Activated CD4-positive, alpha-beta T cell treated with anti-CD3 and anti-CD28 coated beads, Interleukin-2, amount 10 ng/mL, durations not matched to agents 24 days and 14 days (primary cell): ENCODE measurements around the gene MALRD1. TPM values are rescaled to one million over a fixed set of nuclear protein-coding genes. Genes with fewer than 3 reads are reported as not detected.

Source experiments
- DNase-seq: peaks from one replicate; pipeline ENCODE4 v3.0.0; 2022
- H3K27ac Mint-ChIP-seq: one replicate; pipeline ENCODE4 v1.8.0; 2022; ENCODE audit warnings: mild to moderate bottlenecking, mixed read lengths
- H3K27me3 Mint-ChIP-seq: one replicate; pipeline ENCODE4 v1.8.0; 2022; ENCODE audit warnings: mixed read lengths
- H3K36me3 Mint-ChIP-seq: one replicate; pipeline ENCODE4 v1.8.0; 2022; ENCODE audit warnings: low read depth, mild to moderate bottlenecking, mixed read lengths
- H3K4me1 Mint-ChIP-seq: one replicate; pipeline ENCODE4 v1.8.0; 2021; ENCODE audit warnings: mixed read lengths
- H3K4me3 Mint-ChIP-seq: one replicate; pipeline ENCODE4 v1.8.0; 2022; ENCODE audit warnings: mild to moderate bottlenecking, moderate library complexity, mixed read lengths
- H3K9me3 Mint-ChIP-seq: one replicate; pipeline ENCODE4 v1.8.0; 2021; ENCODE audit warnings: mixed read lengths
- intact Hi-C: fragments of 100-400 bp; cut with micrococcal nuclease; formaldehyde crosslinking; loops from one replicate; pipeline ENCODE4 v1.15.1; 2023
- total RNA-seq: library from RNA; stranded (reverse); gene quantifications from 2 replicates; pipeline ENCODE4 v1.2.3, GENCODE V29; 2022

Gene MALRD1
- not detected in 2 replicates for total RNA-seq

GRCh38 chr10:19048489-19048888, at the start of gene MALRD1:
TSS of gene MALRD1 (plus strand) at chr10:19048801. CDS start at chr10:19048939, 138 bp downstream.
- H3K27ac Mint-ChIP-seq = no peak within 1 kb of the TSS
- H3K4me3 Mint-ChIP-seq = no peak within 1 kb of the TSS
- intact Hi-C loops = no loop called here
- DNase-seq = no peak
- no peaks in the 10 kb centered on the region for H3K27me3 Mint-ChIP-seq
- H3K4me1 Mint-ChIP-seq = no peaks in the 10 kb centered on the region
- no peaks in the 10 kb centered on the region for H3K9me3 Mint-ChIP-seq
- no peaks in the 10 kb centered on the region for H3K36me3 Mint-ChIP-seq

GRCh38 chr10:19003341-19003740, 45.3 kb upstream of the MALRD1 start:
- no peak overlapping the region for H3K27ac Mint-ChIP-seq

GRCh38 chr10:19012111-19012510, 36.5 kb upstream of the MALRD1 start:
- intact Hi-C loops = no loop called here
- no peak overlapping the region for H3K27ac Mint-ChIP-seq
- peaks cover 17% of the 10 kb centered on the region for H3K9me3 Mint-ChIP-seq

More at GRCh38 chr10:19003341-19003740, 45.3 kb upstream of the MALRD1 start:
- H3K9me3 Mint-ChIP-seq = peaks cover 8% of the 10 kb centered on the region
- H3K27me3 Mint-ChIP-seq = no peaks in the 10 kb centered on the region
- H3K36me3 Mint-ChIP-seq = no peaks in the 10 kb centered on the region
- H3K4me3 Mint-ChIP-seq = no peak overlapping the region
- H3K4me1 Mint-ChIP-seq = no peaks in the 10 kb centered on the region
- intact Hi-C loops = no loop called here
- DNase-seq = no peak

GRCh38 chr10:19014034-19014433, 34.6 kb upstream of the MALRD1 start:
- Mint-ChIP-seq H3K27ac (no peak overlapping the region), H3K4me1 (no peaks in the 10 kb centered on the region), H3K9me3 (peaks cover 4% of the 10 kb centered on the region)

More at GRCh38 chr10:19012111-19012510, 36.5 kb upstream of the MALRD1 start:
- no peaks in the 10 kb centered on the region for H3K4me1 Mint-ChIP-seq
- H3K4me3 Mint-ChIP-seq = no peak overlapping the region
- DNase-seq = no peak
- H3K36me3 Mint-ChIP-seq = no peaks in the 10 kb centered on the region
- no peaks in the 10 kb centered on the region for H3K27me3 Mint-ChIP-seq

GRCh38 chr10:19014498-19014897, 34.1 kb upstream of the MALRD1 start:
- Mint-ChIP-seq H3K27me3 (no peaks in the 10 kb centered on the region), H3K36me3 (no peaks in the 10 kb centered on the region), H3K4me1 (no peaks in the 10 kb centered on the region), H3K9me3 (peaks cover 4% of the 10 kb centered on the region), H3K4me3 (no peak overlapping the region), H3K27ac (no peak overlapping the region)
- intact Hi-C loops = no loop called here
- DNase-seq = no peak

More at GRCh38 chr10:19014034-19014433, 34.6 kb upstream of the MALRD1 start:
- Mint-ChIP-seq H3K36me3 (no peaks in the 10 kb centered on the region), H3K4me3 (no peak overlapping the region), H3K27me3 (no peaks in the 10 kb centered on the region)
- intact Hi-C loops = no loop called here
- DNase-seq = no peak

GRCh38 chr10:19017116-19017890, 31.3 kb upstream of the MALRD1 start:
- H3K4me3 Mint-ChIP-seq = no peak overlapping the region
- no peak overlapping the region for H3K27ac Mint-ChIP-seq
- H3K27me3 Mint-ChIP-seq = no peaks in the 10 kb centered on the region
- DNase-seq = no peak
- intact Hi-C loops = no loop called here
- no peaks in the 10 kb centered on the region for H3K36me3 Mint-ChIP-seq
- no peaks in the 10 kb centered on the region for H3K4me1 Mint-ChIP-seq
- no peaks in the 10 kb centered on the region for H3K9me3 Mint-ChIP-seq

- H3K4me1 Mint-ChIP-seq = no peaks in the 10 kb centered on the region
- no peaks in the 10 kb centered on the region for H3K9me3 Mint-ChIP-seq
- H3K27ac Mint-ChIP-seq = no peak overlapping the region
- H3K4me3 Mint-ChIP-seq = no peak overlapping the region
- intact Hi-C loops = no loop called here
- H3K36me3 Mint-ChIP-seq = no peaks in the 10 kb centered on the region
- H3K27me3 Mint-ChIP-seq = no peaks in the 10 kb centered on the region
- no peak for DNase-seq
Observed at GRCh38 chr10:19021162-19021561, 27.4 kb upstream of the MALRD1 start.

GRCh38 chr10:19024611-19025010, 24.0 kb upstream of the MALRD1 start:
- Mint-ChIP-seq H3K4me3 (no peak overlapping the region), H3K27ac (no peak overlapping the region), H3K9me3 (no peaks in the 10 kb centered on the region), H3K4me1 (no peaks in the 10 kb centered on the region), H3K27me3 (no peaks in the 10 kb centered on the region), H3K36me3 (no peaks in the 10 kb centered on the region)
- no peak for DNase-seq
- intact Hi-C loops = no loop called here

- no peaks in the 10 kb centered on the region for H3K27me3 Mint-ChIP-seq
- H3K27ac Mint-ChIP-seq = no peak overlapping the region
- no peaks in the 10 kb centered on the region for H3K36me3 Mint-ChIP-seq
- peaks cover 3% of the 10 kb centered on the region for H3K9me3 Mint-ChIP-seq
- intact Hi-C loops = no loop called here
- no peak overlapping the region for H3K4me3 Mint-ChIP-seq
- H3K4me1 Mint-ChIP-seq = no peaks in the 10 kb centered on the region
- no peak for DNase-seq
Observed at GRCh38 chr10:19031763-19032162, 16.8 kb upstream of the MALRD1 start.

GRCh38 chr10:19033741-19034140, 14.9 kb upstream of the MALRD1 start:
- no peak for DNase-seq
- Mint-ChIP-seq H3K36me3 (no peaks in the 10 kb centered on the region), H3K4me3 (no peak overlapping the region), H3K27ac (no peak overlapping the region), H3K9me3 (peaks cover 9% of the 10 kb centered on the region), H3K4me1 (no peaks in the 10 kb centered on the region), H3K27me3 (no peaks in the 10 kb centered on the region)
- intact Hi-C loops = no loop called here

- Mint-ChIP-seq H3K9me3 (peaks cover 5% of the 10 kb centered on the region), H3K27ac (no peak overlapping the region), H3K4me3 (no peak overlapping the region)
Observed at GRCh38 chr10:19041171-19041570, 7.4 kb upstream of the MALRD1 start.

GRCh38 chr10:19043431-19043830, 5.2 kb upstream of the MALRD1 start:
- H3K36me3 Mint-ChIP-seq = no peaks in the 10 kb centered on the region
- H3K9me3 Mint-ChIP-seq = no peaks in the 10 kb centered on the region
- H3K4me3 Mint-ChIP-seq = no peak overlapping the region
- DNase-seq = no peak
- no peak overlapping the region for H3K27ac Mint-ChIP-seq
- H3K27me3 Mint-ChIP-seq = no peaks in the 10 kb centered on the region
- intact Hi-C loops = no loop called here
- no peaks in the 10 kb centered on the region for H3K4me1 Mint-ChIP-seq

More at GRCh38 chr10:19041171-19041570, 7.4 kb upstream of the MALRD1 start:
- no peaks in the 10 kb centered on the region for H3K4me1 Mint-ChIP-seq
- no peak for DNase-seq
- no peaks in the 10 kb centered on the region for H3K36me3 Mint-ChIP-seq
- intact Hi-C loops = no loop called here
- H3K27me3 Mint-ChIP-seq = no peaks in the 10 kb centered on the region

- intact Hi-C loops = no loop called here
- Mint-ChIP-seq H3K9me3 (no peaks in the 10 kb centered on the region), H3K4me3 (no peak overlapping the region), H3K36me3 (no peaks in the 10 kb centered on the region), H3K27me3 (no peaks in the 10 kb centered on the region), H3K27ac (no peak overlapping the region), H3K4me1 (no peaks in the 10 kb centered on the region)
- no peak for DNase-seq
Observed at GRCh38 chr10:19046679-19047078, 1.9 kb upstream of the MALRD1 start.

- Mint-ChIP-seq H3K27ac (no peak overlapping the region), H3K9me3 (no peaks in the 10 kb centered on the region), H3K4me3 (no peak overlapping the region), H3K36me3 (no peaks in the 10 kb centered on the region), H3K4me1 (no peaks in the 10 kb centered on the region), H3K27me3 (no peaks in the 10 kb centered on the region)
- no peak for DNase-seq
- intact Hi-C loops = no loop called here
Observed at GRCh38 chr10:19048891-19049290, 290 bp downstream of the MALRD1 start.

GRCh38 chr10:19049567-19049966, 966 bp downstream of the MALRD1 start:
- intact Hi-C loops = no loop called here
- DNase-seq = no peak
- Mint-ChIP-seq H3K36me3 (no peaks in the 10 kb centered on the region), H3K4me1 (no peaks in the 10 kb centered on the region), H3K9me3 (no peaks in the 10 kb centered on the region), H3K4me3 (no peak overlapping the region), H3K27me3 (no peaks in the 10 kb centered on the region), H3K27ac (no peak overlapping the region)
